Adrenal gland (tissue), 12 donors: ENCODE results near the gene UBE2D1. TPM values are rescaled to one million over a fixed set of nuclear protein-coding genes. Genes with fewer than 3 reads are reported as not detected.
A peak's percentile ranks its signal among the peaks of the same experiment; 100 is the strongest.

Experiments
- DNase-seq, 7 donors: peaks; one replicate each; pipeline ENCODE4 v3.0.0-alpha.2; 2019 to 2020
- H3K27ac ChIP-seq, 5 donors: fragments of 200-600 bp; sonication (generic) in 4 of 5; 1 replicate in 3 of 5; 2 replicates in 2 of 5; pipeline versions ENCODE4 v1.5.1 to v1.8.0; 2016 to 2020; ENCODE audit warnings: mild to moderate bottlenecking in 1 of 5
- H3K27me3 ChIP-seq: fragments of 200-600 bp; 2 replicates; pipeline ENCODE4 v1.8.0; 2021
- H3K36me3 ChIP-seq, 2 donors: fragments of 200-600 bp; replicated peaks in 1 of 2; 1 replicate in 1 of 2; 2 replicates in 1 of 2; pipeline versions ENCODE4 v1.5.1 to v1.8.0; 2018 to 2022
- H3K4me1 ChIP-seq, 2 donors: fragments of 200-600 bp; replicated peaks in 1 of 2; 1 replicate in 1 of 2; 2 replicates in 1 of 2; pipeline versions ENCODE4 v1.5.1 to v1.8.0; 2018 to 2021
- H3K4me3 ChIP-seq, 4 donors: fragments of 200-600 bp; sonication (generic) in 3 of 4; one replicate each; pipeline ENCODE4 v1.5.1; 2016 to 2018
- H3K9me3 ChIP-seq, 3 donors: fragments of 200-600 bp; sonication (generic) in 1 of 3; replicated peaks in 1 of 3; 1 replicate in 2 of 3; 2 replicates in 1 of 3; pipeline versions ENCODE4 v1.5.1 to v1.8.0; 2016 to 2021
- CTCF ChIP-seq, 6 experiments: fragments of 450-650 bp in 4 of 6; fragments of 200-600 bp in 2 of 6; sonication (generic) in 1 of 6; IDR thresholded peaks; 1 replicate in 5 of 6; 2 replicates in 1 of 6; pipeline versions ENCODE4 v1.5.1 to v1.8.0; 2016 to 2021; ENCODE audit warnings: antibody characterized with exemption in 6 of 6, mild to moderate bottlenecking in 2 of 6, moderate library complexity in 1 of 6
- POLR2A ChIP-seq, 2 donors: fragments of 450-650 bp; IDR thresholded peaks; one replicate each; pipeline ENCODE4 v1.6.1; 2017; ENCODE audit warnings: antibody characterized with exemption in 2 of 2, mild to moderate bottlenecking in 2 of 2, moderate library complexity in 1 of 2
- WGBS, 4 donors: extraction: QIAGEN DNeasy Blood & Tissue Kit in 2 of 4; methylation state at CpG; one replicate each; pipeline versions ENCODE4 v1.1.5 to v1.1.7; 2013 to 2017; 5-methylcytosine and 5-hydroxymethylcytosine counted together
- intact Hi-C, 2 donors: fragments of 100-400 bp; cut with DNase I; formaldehyde crosslinking; loops; one replicate each; pipeline versions ENCODE4 v1.14.1 to v1.15.0; 2022 to 2023
- polyA plus RNA-seq, 3 donors: library from polyadenylated mRNA; stranded (reverse); fragments of 200-250 nt in 2 of 3; fragments of 350-450 nt in 1 of 3; fragmentation: Illumina TruSeq in 1 of 3; extraction: RNeasy Lipid Tissue Mini Kit (QIAGEN cat#74804) in 1 of 3; gene quantifications; one replicate each; pipeline ENCODE4 v1.2.3, GENCODE V29; 2013 to 2014
- total RNA-seq, 9 donors: library from RNA; depleted of rRNA in 4 of 9; stranded (reverse); fragments of >200 nt in 4 of 9; fragments of 120-200 nt in 1 of 9; fragmentation: NEBNext Ultra II Directional in 1 of 9; extraction: Animal tissue kit (Norgen Biotek cat#: 25700) in 1 of 9; gene quantifications; one replicate each; pipeline versions ENCODE4 v1.1.0 to v1.2.4, GENCODE V29; 2013 to 2023
- donor health status: healthy with polysubstance abuse.
- donor health status: Bipolar disorder and iron deficiency.
- donor health status: DM: yes; HTN: yes; CAD: no.
- donor health status: DM: no; HTN: no; CAD: no.
- donor health status: DM: no; HTN: no; CAD: no.
- donor health status: DM: yes; HTN: yes; CAD: no.

Gene UBE2D1
- total and polyA plus RNA-seq, 12 donors = 9.2 to 33.8 (median 19.4) TPM

GRCh38 chr10:58299580-58299979 is 35.2 kb upstream of the UBE2D1 start:
- no peaks in the 10 kb centered on the region for H3K9me3 ChIP-seq
- 14 to 19% (median 16%) methylated on average over 4 of the region's 4 CpGs for WGBS, 4 donors
- TF ChIP-seq CTCF (IDR thresholded peaks at IDR 0.05) (peak; percentile 71 to 84 (median 74)), POLR2A (IDR thresholded peaks at IDR 0.05) (no peak)
- no peaks in the 10 kb centered on the region for H3K36me3 ChIP-seq
- intact Hi-C loops = no loop called here
- H3K27ac ChIP-seq = no peak overlapping the region
- DNase-seq = peak; percentile 30 to 77 (median 58)
- no peaks in the 10 kb centered on the region for H3K4me1 ChIP-seq
- no peak overlapping the region for H3K4me3 ChIP-seq
- no peaks in the 10 kb centered on the region for H3K27me3 ChIP-seq

GRCh38 chr10:58300676-58301075 is 34.1 kb upstream of the UBE2D1 start:
- Histone ChIP-seq H3K4me1 (no peaks in the 10 kb centered on the region), H3K36me3 (no peaks in the 10 kb centered on the region), H3K27ac (no peak overlapping the region), H3K4me3 (no peak overlapping the region), H3K27me3 (no peaks in the 10 kb centered on the region), H3K9me3 (no peaks in the 10 kb centered on the region)
- no peak for TF ChIP-seq POLR2A (IDR thresholded peaks at IDR 0.05)
- no peak for TF ChIP-seq CTCF (IDR thresholded peaks at IDR 0.05)
- no peak for DNase-seq
- intact Hi-C loops = loop anchor here in 1 of 2 donors (10.0 kb wide), 1 partner anchor 84 kb away; the partner anchor contains the start of gene TFAM

- TF ChIP-seq POLR2A (IDR thresholded peaks at IDR 0.05) = no peak
- no peak for TF ChIP-seq CTCF (IDR thresholded peaks at IDR 0.05)
- intact Hi-C loops = loop anchor here in 1 of 2 donors (10.0 kb wide), 1 partner anchor 83 kb away; the partner anchor contains the start of gene TFAM
- Histone ChIP-seq H3K4me1 (no peaks in the 10 kb centered on the region), H3K27me3 (no peaks in the 10 kb centered on the region), H3K4me3 (no peak overlapping the region), H3K9me3 (no peaks in the 10 kb centered on the region), H3K27ac (no peak overlapping the region), H3K36me3 (no peaks in the 10 kb centered on the region)
- WGBS, 4 donors = 54 to 62% (median 59%) methylated on average over 2 of the region's 2 CpGs
- DNase-seq = no peak
Measured at GRCh38 chr10:58302254-58302653, 32.6 kb upstream of the UBE2D1 start.

GRCh38 chr10:58304099-58304633 is 30.6 kb upstream of the UBE2D1 start:
- no peaks in the 10 kb centered on the region for H3K36me3 ChIP-seq
- no peaks in the 10 kb centered on the region for H3K27me3 ChIP-seq
- TF ChIP-seq CTCF (IDR thresholded peaks at IDR 0.05) (no peak), POLR2A (IDR thresholded peaks at IDR 0.05) (no peak)
- H3K27ac ChIP-seq = no peak overlapping the region
- no peaks in the 10 kb centered on the region for H3K4me1 ChIP-seq
- 81 to 87% (median 86%) methylated on average over 3 of the region's 3 CpGs for WGBS, 4 donors
- DNase-seq = no peak
- intact Hi-C loops = loop anchor here in 1 of 2 donors (10.0 kb wide), 1 partner anchor 81 kb away; the partner anchor contains the start of gene TFAM
- no peaks in the 10 kb centered on the region for H3K9me3 ChIP-seq
- H3K4me3 ChIP-seq = no peak overlapping the region
